Left lung (tissue), 10 donors: ENCODE measurements around the gene GLRX5. TPM values are rescaled to one million over a fixed set of nuclear protein-coding genes. Genes with fewer than 3 reads are reported as not detected.

Source experiments
- ATAC-seq: fragments of 200-7000 bp; cut with Tn5 transposase; one replicate; pipeline ENCODE4 v1.9.1; 2020; ENCODE audit warnings: moderate library complexity
- DNase-seq, 4 donors: peaks; one replicate each; pipeline ENCODE4 v3.0.0-alpha.2; 2013 to 2020
- H3K27ac ChIP-seq, 2 donors: fragments of 200-600 bp; sonication (generic) in 1 of 2; one replicate each; pipeline versions ENCODE4 v1.5.0 to v1.8.0; 2020 to 2021
- H3K27me3 ChIP-seq, 2 donors: fragments of 200-600 bp; sonication (generic) in 1 of 2; one replicate each; pipeline versions ENCODE4 v1.5.0 to v1.8.0; 2020 to 2021
- H3K36me3 ChIP-seq, 2 donors: fragments of 200-600 bp; sonication (generic) in 1 of 2; one replicate each; pipeline versions ENCODE4 v1.5.0 to v1.8.0; 2020 to 2021
- H3K4me1 ChIP-seq, 2 donors: fragments of 200-600 bp; one replicate each; pipeline ENCODE4 v1.8.0; 2021
- H3K4me3 ChIP-seq, 2 donors: fragments of 200-600 bp; sonication (generic) in 1 of 2; one replicate each; pipeline versions ENCODE4 v1.5.0 to v1.8.0; 2020 to 2021; ENCODE audit warnings: mild to moderate bottlenecking in 1 of 2
- H3K9me3 ChIP-seq, 2 donors: fragments of 200-600 bp; sonication (generic) in 1 of 2; one replicate each; pipeline versions ENCODE4 v1.5.0 to v1.8.0; 2020 to 2021
- CTCF ChIP-seq, 2 donors: fragments of 200-600 bp; sonication (generic) in 1 of 2; IDR thresholded peaks; one replicate each; pipeline versions ENCODE4 v1.5.0 to v1.8.0; 2021; ENCODE audit warnings: antibody characterized with exemption in 2 of 2
- intact Hi-C, 2 donors: fragments of 100-400 bp; cut with DNase I; formaldehyde crosslinking; loops; one replicate each; pipeline versions ENCODE4 v1.11.2 to v1.14.2; 2022
- polyA plus RNA-seq, 6 donors: library from polyadenylated mRNA; unstranded; fragments of 120-200 nt; gene quantifications; one replicate each; pipeline ENCODE4 v1.2.1, GENCODE V29; 2013; ENCODE audit not compliant: insufficient read length in 6 of 6
- total RNA-seq, 2 donors: library from RNA; stranded (reverse); fragmentation: NEBNext Ultra II Directional; extraction: Animal tissue kit (Norgen Biotek cat#: 25700); gene quantifications; one replicate each; pipeline ENCODE4 v1.2.1, GENCODE V29; 2021
- donor health status: DM: no; HTN: yes; CAD: no.
- donor health status: DM: no; HTN: no; CAD: no.

GLRX5 gene
- total and polyA plus RNA-seq, 8 donors = 29.4 to 71.6 (median 55.3) TPM

- no peaks in the 10 kb centered on the region for H3K27me3 ChIP-seq
- H3K4me3 ChIP-seq = no peak overlapping the region
- H3K27ac ChIP-seq = no peak overlapping the region
- no peak for TF ChIP-seq CTCF (IDR thresholded peaks at IDR 0.05)
- H3K4me1 ChIP-seq = no peaks in the 10 kb centered on the region
- intact Hi-C loops = loop anchor here in 1 of 2 donors (5.0 kb wide), 1 partner anchor 442 kb away; no protein-coding TSS in a partner anchor
- H3K36me3 ChIP-seq = no peaks in the 10 kb centered on the region
- DNase-seq = no peak
- H3K9me3 ChIP-seq = no peaks in the 10 kb centered on the region
- ATAC-seq = no peak
Observed at GRCh38 chr14:95555053-95555452, 20.2 kb downstream of the GLRX5 start.

GRCh38 chr14:95557291-95557690 lies 22.4 kb downstream of the GLRX5 start:
- H3K4me3 ChIP-seq = no peak overlapping the region
- H3K9me3 ChIP-seq = no peaks in the 10 kb centered on the region
- TF ChIP-seq CTCF (IDR thresholded peaks at IDR 0.05) = no peak
- H3K4me1 ChIP-seq = no peaks in the 10 kb centered on the region
- intact Hi-C loops = loop anchor here in 1 of 2 donors (5.0 kb wide), 1 partner anchor 440 kb away; no protein-coding TSS in a partner anchor
- DNase-seq = no peak
- H3K36me3 ChIP-seq = no peaks in the 10 kb centered on the region
- no peaks in the 10 kb centered on the region for H3K27me3 ChIP-seq
- no peak for ATAC-seq
- no peak overlapping the region for H3K27ac ChIP-seq

GRCh38 chr14:95557832-95558231 lies 23.0 kb downstream of the GLRX5 start:
- intact Hi-C loops = loop anchor here in 1 of 2 donors (5.0 kb wide), 1 partner anchor 439 kb away; no protein-coding TSS in a partner anchor

GRCh38 chr14:95559203-95559602 lies 24.4 kb downstream of the GLRX5 start:
- DNase-seq = no peak
- no peaks in the 10 kb centered on the region for H3K27me3 ChIP-seq
- no peak overlapping the region for H3K27ac ChIP-seq
- H3K4me1 ChIP-seq = no peaks in the 10 kb centered on the region
- TF ChIP-seq CTCF (IDR thresholded peaks at IDR 0.05) = no peak
- H3K9me3 ChIP-seq = no peaks in the 10 kb centered on the region
- no peaks in the 10 kb centered on the region for H3K36me3 ChIP-seq
- H3K4me3 ChIP-seq = no peak overlapping the region
- ATAC-seq = no peak
- intact Hi-C loops = loop anchor here in 1 of 2 donors (5.0 kb wide), 1 partner anchor 438 kb away; no protein-coding TSS in a partner anchor

More at GRCh38 chr14:95557832-95558231, 23.0 kb downstream of the GLRX5 start:
- Histone ChIP-seq H3K4me3 (no peak overlapping the region), H3K9me3 (no peaks in the 10 kb centered on the region), H3K27me3 (no peaks in the 10 kb centered on the region), H3K4me1 (no peaks in the 10 kb centered on the region), H3K36me3 (no peaks in the 10 kb centered on the region), H3K27ac (no peak overlapping the region)
- no peak for ATAC-seq
- no peak for TF ChIP-seq CTCF (IDR thresholded peaks at IDR 0.05)
- DNase-seq = no peak

GRCh38 chr14:95561001-95561412 lies 26.2 kb downstream of the GLRX5 start:
- intact Hi-C loops = loop anchor here in 1 of 2 donors (10.0 kb wide), 1 partner anchor 214 kb away; no protein-coding TSS in a partner anchor
- DNase-seq = peak; percentile 61 to 86 (median 80)
- Histone ChIP-seq H3K27ac (no peak overlapping the region), H3K4me1 (no peaks in the 10 kb centered on the region), H3K4me3 (no peak overlapping the region), H3K36me3 (no peaks in the 10 kb centered on the region), H3K27me3 (no peaks in the 10 kb centered on the region), H3K9me3 (no peaks in the 10 kb centered on the region)
- TF ChIP-seq CTCF (IDR thresholded peaks at IDR 0.05) = peak; percentile 87 to 95
- ATAC-seq = peak; percentile 96
